Right lobe of liver (tissue), 4 donors: Measurements from ENCODE around the gene UBE3C.
"Not testable (repeated sequence)": the region's sequence is repeated elsewhere in the genome, so short reads cannot be mapped to it uniquely, and the experiment has no call there.

ENCODE experiments used
- POLR2A ChIP-seq: fragments of 450-650 bp; IDR thresholded peaks from one replicate; pipeline ENCODE4 v1.6.1; 2017; ENCODE audit warnings: antibody characterized with exemption, mild to moderate bottlenecking
- TF ChIP-seq, protein P1 (sequence below), 4 donors: fragments of 200-600 bp in 3 of 4; fragments of 450-650 bp in 1 of 4; IDR thresholded peaks; one replicate each; pipeline versions ENCODE4 v1.5.1 to v1.8.0; 2016 to 2022; ENCODE audit warnings: antibody characterized with exemption in 4 of 4, mild to moderate bottlenecking in 2 of 4
- donor health status: DM: no; HTN: no; CAD: no.
- donor health status: DM: no; HTN: no; CAD: no.
- donor health status: DM: no; HTN: yes; CAD: no.

DNA sequence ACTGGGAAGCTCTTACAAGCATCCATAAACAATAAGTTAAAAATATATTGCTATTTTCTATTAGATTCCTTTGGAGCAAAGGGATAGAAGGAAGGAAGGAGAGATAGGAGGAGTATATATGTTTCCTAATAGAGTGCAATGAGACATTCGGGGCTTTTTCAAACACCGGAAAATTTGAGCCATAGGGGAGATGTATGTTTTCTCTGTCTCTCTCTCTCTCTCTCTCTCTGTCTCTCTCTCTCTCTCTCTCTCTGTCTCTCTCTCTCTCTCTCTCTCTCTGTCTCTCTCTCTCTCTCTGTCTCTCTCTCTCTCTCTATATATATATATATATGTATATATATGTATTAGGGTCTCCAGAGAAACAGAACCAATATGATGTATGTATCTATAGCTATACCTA lies 7.9 kb upstream of the UBE3C start:
- not testable (repeated sequence) for TF ChIP-seq POLR2A
- TF ChIP-seq, protein P1, sequence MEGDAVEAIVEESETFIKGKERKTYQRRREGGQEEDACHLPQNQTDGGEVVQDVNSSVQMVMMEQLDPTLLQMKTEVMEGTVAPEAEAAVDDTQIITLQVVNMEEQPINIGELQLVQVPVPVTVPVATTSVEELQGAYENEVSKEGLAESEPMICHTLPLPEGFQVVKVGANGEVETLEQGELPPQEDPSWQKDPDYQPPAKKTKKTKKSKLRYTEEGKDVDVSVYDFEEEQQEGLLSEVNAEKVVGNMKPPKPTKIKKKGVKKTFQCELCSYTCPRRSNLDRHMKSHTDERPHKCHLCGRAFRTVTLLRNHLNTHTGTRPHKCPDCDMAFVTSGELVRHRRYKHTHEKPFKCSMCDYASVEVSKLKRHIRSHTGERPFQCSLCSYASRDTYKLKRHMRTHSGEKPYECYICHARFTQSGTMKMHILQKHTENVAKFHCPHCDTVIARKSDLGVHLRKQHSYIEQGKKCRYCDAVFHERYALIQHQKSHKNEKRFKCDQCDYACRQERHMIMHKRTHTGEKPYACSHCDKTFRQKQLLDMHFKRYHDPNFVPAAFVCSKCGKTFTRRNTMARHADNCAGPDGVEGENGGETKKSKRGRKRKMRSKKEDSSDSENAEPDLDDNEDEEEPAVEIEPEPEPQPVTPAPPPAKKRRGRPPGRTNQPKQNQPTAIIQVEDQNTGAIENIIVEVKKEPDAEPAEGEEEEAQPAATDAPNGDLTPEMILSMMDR (IDR thresholded peaks at IDR 0.05) = not testable (repeated sequence)
